Activated T-cell treated with anti-CD3 and anti-CD28 coated beads for 1 hour (primary cell): ENCODE data around the gene KDELR1.
A peak's percentile ranks its signal among the peaks of the same experiment; 100 is the strongest.

Source experiments
- DNase-seq: peaks from one replicate; pipeline ENCODE4 v3.0.0-alpha.2; 2020; ENCODE audit warnings: low read depth

The KDELR1 gene

DNA sequence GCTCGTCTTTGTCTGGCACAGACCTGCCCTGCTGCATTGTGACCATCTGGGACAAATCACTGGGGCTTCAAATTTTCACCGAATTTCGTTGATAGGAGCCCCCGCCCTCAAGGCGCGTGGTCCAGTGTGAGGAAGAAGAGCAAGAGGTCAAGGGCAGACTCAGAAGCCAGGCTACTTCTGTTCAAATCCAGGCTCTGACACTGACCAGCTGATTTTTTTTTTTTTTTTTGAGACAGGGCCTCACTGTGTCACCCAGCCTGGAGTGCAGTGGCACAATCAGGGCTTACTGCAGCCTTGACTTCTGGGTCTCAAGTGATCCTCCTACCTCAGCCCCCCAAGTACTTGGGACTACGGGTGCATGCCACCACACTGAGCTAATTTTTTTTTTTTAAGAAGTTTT lies 20.0 kb downstream of the KDELR1 start:
- DNase-seq, result no peak

DNA sequence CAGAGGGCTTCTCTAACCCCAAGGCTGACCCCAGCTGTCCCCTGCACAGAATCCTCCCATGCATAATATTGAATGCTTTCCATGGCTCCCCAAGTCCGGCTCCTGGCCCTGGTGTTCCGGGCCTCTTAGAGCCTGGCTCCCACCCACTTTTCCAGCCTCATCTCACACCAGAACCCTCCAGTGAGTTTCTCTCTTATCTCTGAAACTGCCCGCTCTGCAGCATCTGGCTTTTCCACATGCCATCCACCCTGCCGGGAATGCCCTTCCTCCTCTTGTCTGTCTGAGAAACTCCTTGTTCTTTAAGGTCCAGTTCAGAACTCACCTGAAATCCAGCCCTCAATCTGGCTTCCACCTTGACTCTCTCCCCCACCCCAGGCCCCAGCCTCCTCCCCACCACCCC lies 20.4 kb downstream of the KDELR1 start:
- no peak for DNase-seq

DNA sequence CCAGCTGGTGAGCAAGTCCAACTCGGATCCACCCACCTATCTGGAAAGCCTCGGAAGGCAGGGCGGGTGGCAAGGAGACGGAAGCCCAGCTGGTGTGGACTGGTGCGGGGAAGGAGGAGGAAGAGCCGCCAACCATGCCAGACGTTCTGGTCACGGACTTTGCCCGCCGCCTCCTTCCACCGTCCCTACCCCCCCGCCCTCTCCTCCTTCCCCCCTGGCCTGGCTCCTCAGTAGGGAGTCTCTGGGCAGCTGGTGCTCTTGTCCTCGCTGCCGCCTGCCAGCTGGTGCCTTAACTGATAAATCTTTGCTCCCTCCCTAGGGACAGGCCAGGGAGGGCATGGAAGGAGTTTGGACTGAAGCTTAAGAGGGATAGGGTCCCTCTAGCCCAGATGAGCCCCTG lies 22.4 kb downstream of the KDELR1 start:
- DNase-seq, result no peak

DNA sequence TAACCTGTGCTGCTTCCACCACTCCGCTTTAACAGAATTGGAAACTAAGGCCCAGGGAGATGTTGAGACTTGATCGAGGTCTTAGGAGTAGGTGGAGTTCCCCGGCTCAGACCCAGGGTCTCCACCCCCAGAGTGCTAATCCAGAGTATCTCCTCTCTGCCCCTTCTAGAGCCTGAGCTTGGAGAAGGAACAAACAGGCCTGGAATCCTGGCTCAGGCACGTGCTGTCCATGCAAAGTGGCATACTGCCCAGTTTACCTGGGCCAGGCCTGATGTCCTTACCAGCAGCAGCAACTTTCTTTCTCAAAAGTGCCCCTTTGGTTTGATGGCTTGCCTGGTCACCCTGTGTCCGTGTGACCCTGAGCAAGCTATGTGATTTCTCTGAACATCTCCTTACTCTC lies 23.5 kb downstream of the KDELR1 start:
- no peak for DNase-seq

DNA sequence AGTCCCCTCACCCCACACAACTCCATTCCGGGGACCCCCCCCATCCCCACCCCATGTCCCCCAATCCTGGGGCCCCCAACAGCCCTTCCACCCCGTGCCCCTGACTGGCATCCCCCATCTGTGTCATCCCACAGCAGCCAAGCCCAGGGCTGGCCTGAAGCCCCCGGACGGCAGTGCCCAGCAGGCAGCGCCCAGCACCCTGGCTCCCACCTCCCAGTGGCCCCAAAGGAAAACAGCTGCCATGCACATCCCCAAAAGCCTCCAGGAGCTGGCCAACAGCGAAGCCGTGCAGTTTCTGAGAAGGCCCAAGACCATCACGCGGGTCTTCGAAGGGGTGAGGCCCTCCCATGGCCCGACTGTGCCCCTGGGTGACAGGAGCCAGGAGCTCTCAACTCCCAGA lies 25.7 kb downstream of the KDELR1 start:
- DNase-seq, result no peak

DNA sequence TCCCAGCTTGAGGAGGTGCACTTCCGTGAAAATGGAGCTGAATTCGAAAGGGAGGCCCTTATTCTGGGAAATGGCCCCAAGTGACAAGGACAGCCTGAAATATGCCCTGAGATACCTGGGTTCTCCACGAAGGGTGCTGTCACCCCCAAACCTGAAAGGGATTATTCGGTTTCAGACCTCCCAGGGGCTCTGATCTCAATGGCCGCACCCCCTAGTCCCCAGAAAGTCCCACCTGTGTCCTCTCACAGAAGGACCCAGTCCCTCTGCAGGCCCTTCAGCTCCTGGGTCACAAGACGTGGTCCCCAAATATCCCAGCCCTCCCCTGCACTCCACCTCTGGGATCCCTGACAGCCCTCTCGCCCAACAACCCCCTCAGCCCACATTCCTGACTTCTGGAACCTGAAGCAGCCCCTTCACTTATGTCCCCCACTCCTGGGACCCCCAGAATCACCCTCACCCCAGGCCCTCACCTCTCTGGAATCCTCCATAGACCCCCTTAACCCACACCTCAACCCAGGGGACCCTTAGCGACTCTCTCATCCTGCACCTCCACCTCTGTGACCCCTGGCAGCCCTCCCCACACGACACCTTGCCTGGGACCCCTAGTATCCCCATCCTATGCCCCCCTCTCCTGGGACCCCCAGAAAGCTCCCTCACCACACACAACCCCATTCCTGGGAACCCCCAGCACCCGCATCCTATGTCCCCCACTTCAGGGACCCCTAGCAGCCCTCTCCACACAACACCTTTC lies 26.6 kb downstream of the KDELR1 start:
- no peak for DNase-seq

DNA sequence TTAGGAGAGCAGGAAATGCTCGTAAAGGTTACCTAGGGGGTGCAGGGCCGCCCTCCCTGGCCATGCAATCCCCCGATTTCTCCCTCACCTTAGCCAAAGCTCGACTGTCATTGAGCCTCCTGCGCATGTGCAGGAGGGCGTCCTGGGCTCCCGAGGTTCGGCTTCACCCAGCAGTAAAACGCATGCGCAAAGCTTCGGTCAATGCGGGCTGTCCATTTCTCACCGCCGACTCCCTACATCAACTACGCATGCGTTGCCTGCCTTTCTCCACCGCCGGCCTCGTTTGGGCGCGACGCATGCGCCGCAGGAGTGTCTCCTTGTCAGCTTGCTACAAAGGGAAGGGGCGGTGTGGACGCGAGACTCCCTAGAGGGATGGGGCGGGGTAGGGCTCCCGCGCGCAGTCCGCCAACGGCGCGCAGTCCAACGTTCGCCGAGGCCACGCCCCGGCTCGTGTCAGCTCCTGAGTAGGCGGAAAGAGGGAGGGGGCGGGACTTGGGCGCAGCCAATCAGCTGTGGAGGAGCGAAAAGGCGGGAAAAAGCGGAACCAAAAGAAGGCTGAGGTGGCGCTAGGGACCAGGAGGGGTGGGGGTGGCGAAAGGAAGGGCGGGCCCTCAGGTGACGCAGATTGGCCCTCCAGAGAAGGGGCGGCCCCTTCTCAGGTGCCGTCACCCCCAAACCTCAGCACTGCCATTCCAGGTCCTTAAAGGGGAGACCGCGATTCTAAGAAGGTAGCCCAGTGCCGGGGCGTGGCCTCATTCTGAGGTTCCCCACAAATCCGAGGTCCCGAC lies 27.3 kb downstream of the KDELR1 start, which contains the start of the genes SYNGR4 and TMEM143:
TSS of gene SYNGR4 (plus strand) at position 558 of the 788 bp plus-strand sequence. CDS start 1,476 bp downstream, outside the sequence.
TSS of gene TMEM143 (minus strand) at position 131 of the 788 bp plus-strand sequence. CDS start at position 111, 20 bp downstream.
- peak; percentile 95 for DNase-seq

DNA sequence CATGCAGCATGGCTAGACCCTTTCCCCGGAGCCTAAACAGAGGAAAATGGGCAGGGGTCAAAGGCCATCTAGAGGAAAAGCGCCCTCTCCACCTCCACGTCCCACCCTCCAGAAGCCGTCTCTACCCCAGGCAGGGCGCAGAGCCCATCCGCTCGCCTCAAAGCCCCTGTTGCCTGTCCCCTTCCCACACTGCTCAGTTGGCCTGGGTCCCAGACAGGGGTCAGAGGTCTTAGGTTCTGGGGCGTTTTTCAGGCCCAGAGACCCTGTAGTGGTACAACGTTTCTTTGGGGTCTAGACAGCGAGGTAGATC lies 27.9 kb downstream of the KDELR1 start:
- DNase-seq, result peak; percentile 24

DNA sequence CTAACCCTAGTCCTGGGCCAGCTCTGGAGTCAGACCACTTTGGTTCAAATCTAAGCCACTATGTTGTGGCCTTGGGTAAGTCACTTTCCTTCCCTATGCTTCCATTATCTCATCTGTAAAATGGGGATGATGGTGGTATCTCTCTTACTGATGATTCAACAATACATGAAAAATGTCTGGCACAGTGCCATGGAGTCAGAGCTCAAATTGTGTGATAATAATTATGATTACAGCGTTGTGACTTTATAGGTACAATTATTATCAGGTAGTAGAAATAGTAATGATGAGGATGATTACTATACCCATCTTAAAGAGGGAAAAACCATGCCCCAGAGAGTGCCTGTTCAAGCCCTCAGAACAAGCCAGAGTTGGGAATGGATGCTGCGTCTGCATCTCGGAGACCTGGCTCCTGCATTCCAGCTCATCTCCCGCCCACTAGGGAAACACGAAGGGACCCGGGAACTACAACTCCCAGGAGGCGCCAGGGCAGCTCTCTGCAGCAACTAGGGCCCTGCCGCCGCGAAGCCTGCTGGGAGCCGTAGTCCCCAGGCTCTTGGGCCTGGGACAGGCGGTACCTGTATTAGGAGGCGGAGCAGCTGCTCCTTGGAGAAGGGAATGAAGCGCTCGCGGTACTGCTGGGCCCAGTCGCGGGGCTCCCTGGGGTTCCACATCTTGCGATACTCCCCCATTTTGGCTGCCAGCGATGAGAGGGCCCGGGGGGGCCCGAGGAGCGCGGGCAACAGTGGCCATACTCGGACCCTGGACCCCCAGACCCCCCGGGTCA lies 28.4 kb downstream of the KDELR1 start:
- peak; percentile 79 for DNase-seq

DNA sequence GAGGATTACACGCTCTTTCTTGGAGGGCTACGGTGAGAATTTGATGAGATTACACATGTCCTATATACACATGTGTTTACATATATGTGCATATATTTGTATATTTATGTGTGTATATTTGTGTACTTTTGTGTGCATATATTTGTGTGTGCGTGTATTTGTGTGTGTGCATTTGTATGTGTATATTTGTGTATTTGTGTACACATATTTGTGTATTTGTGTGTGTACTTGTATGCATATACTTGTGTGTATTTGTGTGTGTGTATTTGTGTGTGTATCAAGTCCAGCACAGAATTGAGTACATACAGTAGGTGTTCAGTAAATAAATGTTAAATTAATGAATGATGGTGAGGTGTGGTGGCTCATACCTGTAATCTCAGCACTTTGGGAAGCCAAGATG lies 29.4 kb downstream of the KDELR1 start:
- DNase-seq, result no peak

DNA sequence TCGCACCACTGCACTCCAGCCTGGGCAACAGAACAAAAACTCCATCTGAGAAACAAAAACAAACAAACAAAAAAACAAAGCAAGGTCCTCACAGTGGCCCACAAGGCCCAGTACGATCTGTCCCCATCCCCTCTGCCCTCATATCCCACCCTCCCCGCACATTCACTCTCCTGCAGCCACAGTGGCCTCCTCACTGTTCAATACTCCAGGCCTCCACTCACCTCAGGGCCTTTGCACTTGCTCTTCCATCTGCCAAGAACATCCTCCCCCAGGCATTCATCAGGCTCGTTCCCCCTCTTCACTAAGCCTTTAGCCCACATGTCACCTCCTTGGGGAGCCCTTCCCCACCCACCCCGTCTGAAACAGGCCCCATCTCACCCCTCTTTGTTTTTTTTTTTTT lies 32.2 kb downstream of the KDELR1 start:
- DNase-seq, result no peak

DNA sequence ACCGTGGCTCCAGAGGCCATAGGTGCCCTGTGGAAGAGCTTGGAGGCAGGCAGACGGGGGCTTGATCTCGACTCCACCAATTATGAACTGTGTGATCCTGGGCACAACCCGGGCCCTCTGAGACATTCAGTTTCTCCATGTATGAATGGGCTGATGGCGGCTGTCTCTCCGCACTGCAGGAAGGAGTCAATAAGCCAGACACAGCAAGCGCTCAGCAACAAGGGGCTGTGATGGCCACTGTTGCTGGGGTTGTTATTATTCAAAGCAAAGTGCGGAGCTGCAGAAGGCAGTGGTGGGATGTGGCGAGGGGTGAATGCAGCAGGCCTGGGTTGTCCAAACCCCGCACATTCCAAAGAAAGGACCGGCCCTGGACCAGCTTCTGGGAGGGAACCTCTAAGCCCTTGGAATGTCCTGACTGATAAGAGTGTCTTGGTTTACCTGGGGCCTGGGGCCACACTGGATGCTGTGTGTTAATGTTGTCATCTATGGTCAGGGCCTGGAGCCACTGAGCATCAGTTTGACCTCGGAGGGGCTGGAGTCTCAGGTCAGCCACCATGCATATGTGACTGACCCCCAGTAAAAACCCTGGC lies 35.9 kb downstream of the KDELR1 start:
- DNase-seq, result no peak

DNA sequence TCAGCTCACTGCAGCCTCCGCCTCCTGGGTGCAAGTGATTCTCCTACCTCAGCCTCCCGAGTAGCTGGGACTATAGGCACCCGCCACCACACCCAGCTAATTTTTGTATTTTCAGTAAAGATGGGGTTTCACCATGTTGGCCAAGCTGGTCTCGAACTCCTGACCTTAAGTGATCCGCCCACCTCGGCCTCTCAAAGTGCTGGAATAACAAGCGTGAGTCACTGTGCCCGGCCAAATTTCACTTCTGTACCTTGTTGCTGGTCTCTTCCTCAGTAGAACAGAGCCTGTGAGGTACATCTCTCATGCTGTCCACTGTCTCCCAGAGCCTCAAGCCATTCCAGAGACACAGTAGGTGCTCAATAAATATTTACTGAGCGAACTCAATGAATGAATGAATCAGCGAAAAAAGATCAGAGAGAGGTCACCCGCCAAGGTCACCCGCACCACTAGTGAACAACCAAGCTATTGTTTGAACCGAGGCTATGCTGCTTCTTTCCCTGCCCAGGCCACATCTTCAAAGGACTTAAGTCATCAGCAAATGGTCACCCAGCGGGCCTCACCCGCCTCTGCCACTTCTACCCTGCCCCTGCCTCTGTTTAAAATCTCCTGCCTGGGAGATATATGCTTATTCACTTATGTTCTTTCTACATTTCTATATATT lies 36.9 kb downstream of the KDELR1 start:
- no peak for DNase-seq

DNA sequence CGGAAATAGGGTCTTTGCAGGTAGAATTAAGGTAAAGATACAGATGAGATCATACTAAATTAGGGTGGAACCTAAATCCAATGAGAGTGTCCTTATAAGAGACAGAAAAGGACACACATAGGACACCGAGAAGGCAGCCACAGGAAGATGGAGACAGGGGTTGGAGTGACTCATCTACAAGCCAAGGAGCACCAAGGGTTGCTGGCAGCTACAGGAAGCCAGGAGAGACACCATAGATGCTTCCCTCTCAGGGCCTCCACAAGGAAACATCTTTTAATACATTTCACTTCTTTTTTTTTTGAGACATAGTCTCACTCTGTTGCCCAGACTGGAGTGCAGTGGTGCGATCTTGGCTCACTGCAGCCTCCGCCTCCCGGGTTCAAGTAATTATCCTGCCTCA lies 37.7 kb downstream of the KDELR1 start:
- no peak for DNase-seq

DNA sequence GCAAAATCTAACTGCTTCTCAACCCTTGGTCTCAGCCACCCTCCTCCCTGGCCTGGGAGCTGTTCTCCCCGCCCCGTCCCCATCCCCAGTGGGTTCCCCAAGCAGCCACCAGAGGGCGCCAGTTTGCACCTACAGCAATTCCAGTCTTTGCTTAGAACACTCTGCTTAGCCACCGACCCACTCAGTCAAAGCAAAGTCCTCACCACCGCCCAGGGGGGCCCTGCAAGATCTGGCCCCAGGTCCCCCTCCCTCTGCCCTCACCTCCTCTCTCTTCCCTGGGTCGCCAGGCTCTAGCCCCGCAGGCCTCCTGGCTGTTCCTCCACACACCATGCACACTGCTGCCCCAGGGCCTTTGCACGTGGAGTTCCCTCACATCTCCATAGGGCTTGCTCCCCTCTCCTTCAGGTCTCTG lies 40.0 kb downstream of the KDELR1 start:
- peak; percentile 82 for DNase-seq

DNA sequence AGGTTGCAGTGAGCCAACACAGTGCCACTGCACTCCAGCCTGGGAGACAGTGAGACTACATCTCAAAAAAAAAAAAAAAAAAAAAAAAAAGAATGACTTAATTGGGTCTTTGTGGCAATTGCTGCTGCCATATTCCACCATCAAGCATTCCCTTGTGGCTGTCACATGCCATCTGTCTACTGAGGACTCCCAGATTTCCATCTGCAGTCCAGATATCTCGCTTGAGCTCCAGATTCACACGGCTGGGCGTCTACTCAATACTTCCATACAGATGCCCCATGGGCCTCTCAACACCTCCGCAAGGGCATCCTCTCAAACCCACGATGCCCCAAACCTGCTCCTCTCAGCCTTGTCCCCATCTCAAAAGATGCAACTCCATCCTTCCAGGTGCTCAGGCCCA lies 40.5 kb downstream of the KDELR1 start:
- DNase-seq, result no peak

DNA sequence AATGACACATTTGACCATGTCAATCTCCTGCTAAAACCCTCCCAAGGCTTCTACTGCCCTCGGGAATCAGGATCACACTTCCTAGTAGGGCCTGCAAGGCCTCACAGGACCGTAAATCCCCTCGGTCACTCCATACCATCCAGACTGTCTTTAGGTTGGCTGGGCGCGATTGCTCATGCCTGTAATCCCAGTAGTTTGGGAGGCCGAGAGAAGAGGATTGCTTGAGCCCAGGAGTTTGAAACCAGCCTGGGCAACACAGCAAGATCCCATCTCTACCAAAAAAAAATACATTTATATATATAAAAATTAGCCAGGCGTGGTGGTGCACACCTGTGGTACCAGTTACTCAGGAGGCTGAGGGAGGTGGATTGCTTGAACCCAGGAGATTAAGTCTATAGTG lies 42.6 kb downstream of the KDELR1 start:
- no peak for DNase-seq

DNA sequence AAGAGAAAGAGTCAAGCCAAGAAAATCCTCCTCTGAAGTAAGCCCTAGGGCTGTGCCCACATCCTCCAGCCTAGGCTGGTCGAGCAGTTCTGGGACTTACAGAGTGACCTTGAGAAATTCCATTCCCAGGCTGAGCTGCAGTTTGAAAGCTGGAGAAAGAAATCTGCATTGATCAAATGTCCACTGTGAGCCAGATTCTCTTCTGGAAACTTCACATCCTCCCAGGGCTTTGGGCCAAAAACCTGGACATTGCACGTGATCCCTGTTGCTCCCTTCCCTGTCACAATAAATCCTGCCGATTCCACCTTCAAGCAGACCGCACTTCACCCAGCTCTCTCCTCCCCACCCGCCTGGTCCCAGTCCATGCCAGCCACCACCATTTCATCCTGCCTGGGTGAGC lies 43.3 kb downstream of the KDELR1 start:
- no peak for DNase-seq

DNA sequence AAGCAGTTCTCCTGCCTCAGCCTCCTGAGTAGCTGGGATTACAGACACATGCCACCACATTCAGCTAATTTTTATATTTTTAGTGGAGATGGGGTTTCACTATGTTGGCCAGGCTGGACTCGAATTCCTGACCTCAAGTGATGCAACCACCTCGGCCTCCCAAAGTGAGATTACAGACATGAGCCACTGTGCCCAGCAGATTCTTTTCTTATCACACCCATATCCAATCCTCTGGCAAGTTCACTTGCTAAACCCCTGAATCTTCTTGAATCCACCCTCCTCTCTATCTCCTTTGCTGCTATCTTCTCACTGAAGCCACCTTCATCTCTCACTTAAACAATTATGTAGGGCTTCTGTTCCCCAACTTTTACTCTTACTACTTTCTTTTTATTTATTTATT lies 45.2 kb downstream of the KDELR1 start:
- no peak for DNase-seq

DNA sequence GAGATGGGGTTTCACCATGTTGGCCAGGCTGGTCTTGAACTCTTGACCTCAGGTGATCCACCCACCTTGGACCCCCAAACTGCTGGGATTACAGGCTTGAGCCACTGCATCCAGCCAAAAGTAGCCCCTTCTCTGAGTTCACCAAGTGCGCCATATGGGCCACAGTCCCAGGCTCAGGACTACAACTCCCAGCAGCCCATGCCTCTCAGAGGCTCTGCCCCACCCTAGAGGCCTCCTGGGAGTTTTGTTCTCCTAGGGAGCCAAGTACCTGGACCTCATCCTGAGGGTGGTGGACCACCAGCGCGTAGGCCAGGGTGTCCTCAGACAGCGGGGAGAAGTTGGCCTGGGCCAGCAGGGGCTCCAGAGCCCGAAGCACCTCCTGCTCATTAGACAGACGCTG lies 46.5 kb downstream of the KDELR1 start:
- no peak for DNase-seq

DNA sequence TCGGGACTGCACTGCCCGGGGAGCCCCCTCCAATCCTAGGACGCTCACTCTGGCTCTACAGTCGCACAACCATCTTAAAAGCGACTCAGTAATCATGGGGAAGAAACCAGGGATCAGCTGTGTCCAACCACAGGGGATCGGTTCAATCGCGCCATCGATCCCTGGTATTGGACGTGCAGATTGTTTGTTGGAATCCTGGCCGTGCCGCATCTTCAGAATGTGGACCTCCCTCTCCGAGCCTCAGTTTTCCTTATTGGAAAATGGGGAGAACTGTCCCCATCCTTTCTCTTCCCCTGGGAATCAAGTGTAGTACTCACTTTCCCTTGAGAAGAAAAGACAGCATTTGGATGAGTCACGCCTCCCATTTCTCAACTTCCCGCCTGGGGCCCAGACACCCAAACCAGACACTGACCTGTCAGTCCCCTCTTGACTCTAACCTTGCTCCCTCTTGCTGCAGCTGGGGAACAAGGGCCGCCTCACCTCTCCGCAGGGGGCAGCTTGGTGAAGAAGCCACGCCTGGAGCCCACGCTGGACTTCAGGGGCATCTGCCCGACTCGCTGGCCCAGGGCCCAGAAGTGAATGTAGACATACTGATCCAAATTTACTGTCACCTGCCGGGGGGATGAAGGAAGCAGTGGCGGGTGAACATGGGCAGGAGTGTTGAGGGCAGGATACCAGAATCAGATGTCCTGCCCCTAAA lies 48.4 kb downstream of the KDELR1 start:
- DNase-seq, result no peak
